ENCODE measurements around the gene ACAP2.

GRCh38 chr3:195254454-195255175 lies 188.2 kb downstream of the ACAP2 start:
- no peak for TF ChIP-seq CTCF (conservative IDR thresholded peaks at IDR 0.05 in 1 of 2, IDR thresholded peaks at IDR 0.05 in 1 of 2; ENCODE audit: low read depth in 1 of 2, low read length in 2 of 2)
- TF ChIP-seq EZH2 (IDR thresholded peaks at IDR 0.05; ENCODE audit: low read length, missing control alignments) = no peak

All from fibroblast of lung (primary cell).